ENCODE measurements around the gene PDZD2. TPM values are rescaled to one million over a fixed set of nuclear protein-coding genes. Genes with fewer than 3 reads are reported as not detected.

The PDZD2 gene
- total and polyA plus RNA-seq, 7 donors = 1.2 to 11.7 (median 7.1) TPM

GRCh38 chr5:31976169-31976568 is 337.2 kb downstream of the PDZD2 start:
- Histone ChIP-seq H3K36me3 (no peaks in the 10 kb centered on the region), H3K4me3 (no peak overlapping the region), H3K9me3 (no peaks in the 10 kb centered on the region), H3K27me3 (no peaks in the 10 kb centered on the region), H3K4me1 (no peaks in the 10 kb centered on the region), H3K27ac (no peak overlapping the region)
- TF ChIP-seq POLR2AphosphoS5 (IDR thresholded peaks at IDR 0.05) = no peak
- TF ChIP-seq EP300 (IDR thresholded peaks at IDR 0.05) = no peak
- TF ChIP-seq POLR2A (IDR thresholded peaks at IDR 0.05) = no peak
- no peak for TF ChIP-seq CTCF (IDR thresholded peaks at IDR 0.05)
- WGBS, 2 donors = 92 to 94% methylated on average over 1 of the region's 1 CpG
- intact Hi-C loops (cut with DNase I) = no loop called here
- DNase-seq = no peak

GRCh38 chr5:31981361-31981945 is 342.5 kb downstream of the PDZD2 start:
- H3K27ac ChIP-seq = no peak overlapping the region
- no peaks in the 10 kb centered on the region for H3K36me3 ChIP-seq
- intact Hi-C loops (cut with DNase I) = no loop called here
- no peak overlapping the region for H3K4me3 ChIP-seq
- H3K9me3 ChIP-seq = no peaks in the 10 kb centered on the region
- TF ChIP-seq CTCF (IDR thresholded peaks at IDR 0.05) = no peak
- TF ChIP-seq POLR2A (IDR thresholded peaks at IDR 0.05) = no peak
- no peaks in the 10 kb centered on the region for H3K27me3 ChIP-seq
- H3K4me1 ChIP-seq = peaks cover 0 to 8% (median 0%) of the 10 kb centered on the region in 4 donors
- 36 to 81% methylated on average over 7 of the region's 7 CpGs for WGBS, 2 donors
- DNase-seq = no peak

- no peaks in the 10 kb centered on the region for H3K36me3 ChIP-seq
- H3K27ac ChIP-seq = no peak overlapping the region
- TF ChIP-seq EP300 (IDR thresholded peaks at IDR 0.05) = no peak
- no peak for TF ChIP-seq CTCF (IDR thresholded peaks at IDR 0.05)
- no peak for TF ChIP-seq POLR2A (IDR thresholded peaks at IDR 0.05)
- TF ChIP-seq POLR2AphosphoS5 (IDR thresholded peaks at IDR 0.05) = no peak
- H3K4me1 ChIP-seq = peaks cover 0 to 8% (median 0%) of the 10 kb centered on the region in 4 donors
- intact Hi-C loops (cut with DNase I) = no loop called here
- no peak overlapping the region for H3K4me3 ChIP-seq
- DNase-seq = no peak
- WGBS, 2 donors = 63 to 91% methylated on average over 6 of the region's 6 CpGs
- H3K9me3 ChIP-seq = no peaks in the 10 kb centered on the region
- H3K27me3 ChIP-seq = no peaks in the 10 kb centered on the region
Observed at GRCh38 chr5:31982027-31982426, 343.1 kb downstream of the PDZD2 start.

GRCh38 chr5:31982621-31983020 is 343.7 kb downstream of the PDZD2 start:
- WGBS, 2 donors = 15 to 71% methylated on average over 2 of the region's 2 CpGs
- DNase-seq = no peak

GRCh38 chr5:31983851-31984250 is 344.9 kb downstream of the PDZD2 start:
- H3K9me3 ChIP-seq = no peaks in the 10 kb centered on the region
- H3K4me1 ChIP-seq = peaks cover 0 to 17% (median 4%) of the 10 kb centered on the region in 4 donors
- H3K27me3 ChIP-seq = no peaks in the 10 kb centered on the region
- no peak for DNase-seq
- intact Hi-C loops (cut with DNase I) = no loop called here
- H3K27ac ChIP-seq = no peak overlapping the region
- H3K36me3 ChIP-seq = no peaks in the 10 kb centered on the region
- H3K4me3 ChIP-seq = no peak overlapping the region
- 59 to 73% methylated on average over 4 of the region's 4 CpGs for WGBS, 2 donors
- TF ChIP-seq EP300 (IDR thresholded peaks at IDR 0.05) (no peak), POLR2AphosphoS5 (IDR thresholded peaks at IDR 0.05) (no peak), CTCF (IDR thresholded peaks at IDR 0.05) (no peak), POLR2A (IDR thresholded peaks at IDR 0.05) (no peak)

More at GRCh38 chr5:31982621-31983020, 343.7 kb downstream of the PDZD2 start:
- H3K36me3 ChIP-seq = no peaks in the 10 kb centered on the region
- TF ChIP-seq EP300 (IDR thresholded peaks at IDR 0.05) (no peak), POLR2A (IDR thresholded peaks at IDR 0.05) (no peak)
- no peak overlapping the region for H3K27ac ChIP-seq
- no peaks in the 10 kb centered on the region for H3K9me3 ChIP-seq
- no peak overlapping the region for H3K4me3 ChIP-seq
- intact Hi-C loops (cut with DNase I) = no loop called here
- H3K27me3 ChIP-seq = no peaks in the 10 kb centered on the region
- H3K4me1 ChIP-seq = peaks cover 0 to 8% (median 0%) of the 10 kb centered on the region in 4 donors

Data from sigmoid colon (tissue), 7 donors.